HCT116 (cell line): ENCODE results near the gene SNAI1. TPM values are rescaled to one million over a fixed set of nuclear protein-coding genes. Genes with fewer than 3 reads are reported as not detected.

ENCODE experiments used
- ATAC-seq: fragments of 200-7000 bp; cut with Tn5 transposase; 2 replicates; pipeline ENCODE4 v1.9.1; 2020; ENCODE audit warnings: mild to moderate bottlenecking, moderate library complexity
- BruUV-seq: library from RNA; stranded (reverse); fragments of 400-500 nt; replicated peaks from 2 replicates; lab custom pipeline; 2021; lab: Mats Ljungman, UMichigan
- CTCF ChIA-PET: fragments of 300-600 bp; sonication (Branson Sonifier 250); formaldehyde crosslinking; loops from one replicate; lab custom pipeline; 2021; ENCODE audit warnings: antibody characterized with exemption; lab: Charles Lee
- POLR2A ChIA-PET: fragments of 300-600, 350-600 bp; sonication (Branson Sonifier 250); formaldehyde crosslinking; loops from one replicate; lab custom pipeline; 2021; ENCODE audit warnings: antibody characterized with exemption; lab: Charles Lee
- RAD21 ChIA-PET, 2 experiments: fragments of 300-600 bp; sonication (Branson Sonifier 250); formaldehyde crosslinking; loops; one replicate each; lab custom pipeline; 2023; ENCODE audit warnings: low total read pairs in 2 of 2; ENCODE audit not compliant: uncharacterized antibody in 2 of 2, unreplicated experiment in 2 of 2, low non-redundant PET in 1 of 2; lab: Charles Lee
- DNase-seq: peaks from one replicate; pipeline ENCODE4 v3.0.0-alpha.2; 2010; ENCODE audit warnings: low read depth, low spot score
- H2AFZ ChIP-seq: fragments of 200-600 bp; shearing (Covaris generic), sonication (generic); 2 replicates; pipeline ENCODE4 v1.6.1; 2017; ENCODE audit warnings: low read depth, mixed run types, mixed read lengths, antibody characterized with exemption, low read length; ENCODE audit not compliant: poor library complexity, severe bottlenecking
- H3K27ac ChIP-seq: 2 replicates; pipeline ENCODE4 v1.5.1; 2012; ENCODE audit warnings: low read depth, low read length
- H3K27me3 ChIP-seq: fragments of 200-600 bp; sonication (generic); 2 replicates; pipeline ENCODE4 v1.6.1; 2016; ENCODE audit warnings: mixed run types, low read length, mixed read lengths; ENCODE audit not compliant: insufficient read depth
- H3K36me3 ChIP-seq, 2 experiments: fragments of 200-500 bp in 1 of 2; fragments of 200-600 bp in 1 of 2; sonication (Bioruptor generic) in 1 of 2; sonication (generic) in 1 of 2; 2 replicates each; pipeline versions ENCODE4 v1.5.1 to v1.6.1; 2014 to 2016; ENCODE audit warnings: low read length in 2 of 2, inconsistent platforms in 1 of 2, mixed read lengths in 1 of 2, mixed run types in 1 of 2; ENCODE audit not compliant: insufficient read depth in 2 of 2, control insufficient read depth in 1 of 2
- H3K4me1 ChIP-seq, 2 experiments: fragments of 200-600 bp in 1 of 2; sonication (generic) in 1 of 2; 2 replicates each; pipeline versions ENCODE4 v1.5.1 to v1.6.1; 2012 to 2017; ENCODE audit warnings: low read length in 2 of 2, inconsistent platforms in 1 of 2, mild to moderate bottlenecking in 1 of 2, mixed read lengths in 1 of 2, mixed run types in 1 of 2, moderate library complexity in 1 of 2; ENCODE audit not compliant: insufficient read depth in 2 of 2, control insufficient read depth in 1 of 2
- H3K4me2 ChIP-seq: fragments of 200-600 bp; sonication (generic); 2 replicates; pipeline ENCODE4 v1.6.1; 2017; ENCODE audit warnings: mixed run types, low read length, mixed read lengths
- H3K4me3 ChIP-seq, 2 experiments: fragments of 200-600 bp in 1 of 2; sonication (generic) in 1 of 2; replicated peaks in 1 of 2; 2 replicates each; pipeline ENCODE4 v1.5.1; 2011 to 2016; ENCODE audit warnings: low read length in 2 of 2, control low read depth in 1 of 2, low read depth in 1 of 2, mild to moderate bottlenecking in 1 of 2, mixed read lengths in 1 of 2, mixed run types in 1 of 2
- H3K79me2 ChIP-seq: fragments of 200-600 bp; sonication (generic); 2 replicates; pipeline ENCODE4 v1.6.1; 2017; ENCODE audit warnings: mild to moderate bottlenecking, mixed run types, low read length, moderate library complexity, mixed read lengths; ENCODE audit not compliant: insufficient read depth
- H3K9ac ChIP-seq: fragments of 200-600 bp; sonication (generic); 2 replicates; pipeline ENCODE4 v1.6.1; 2016; ENCODE audit warnings: low read length, mixed read lengths
- H3K9me2 ChIP-seq: fragments of 200-600 bp; sonication (generic), shearing (Covaris generic); 2 replicates; pipeline ENCODE4 v1.6.1; 2017; ENCODE audit warnings: mixed run types, mild to moderate bottlenecking, moderate library complexity; ENCODE audit not compliant: insufficient read depth
- H3K9me3 ChIP-seq, 2 experiments: fragments of 200-500 bp in 1 of 2; fragments of 200-600 bp in 1 of 2; sonication (Bioruptor generic) in 1 of 2; sonication (generic) in 1 of 2; 2 replicates each; pipeline ENCODE4 v1.6.1; 2014 to 2017; ENCODE audit warnings: low read length in 2 of 2, mixed read lengths in 2 of 2, inconsistent platforms in 1 of 2, low read depth in 1 of 2, mild to moderate bottlenecking in 1 of 2, mixed run types in 1 of 2, moderate library complexity in 1 of 2; ENCODE audit not compliant: control insufficient read depth in 1 of 2, insufficient read depth in 1 of 2
- H4K20me1 ChIP-seq: fragments of 200-600 bp; sonication (generic), shearing (Covaris generic); 2 replicates; pipeline ENCODE4 v1.6.1; 2017; ENCODE audit warnings: mixed run types, mild to moderate bottlenecking, moderate library complexity; ENCODE audit not compliant: insufficient read depth
- CEBPB ChIP-seq: IDR thresholded peaks from 2 replicates; pipeline ENCODE4 v1.6.1; 2012; ENCODE audit warnings: low read depth
- EGR1 ChIP-seq: IDR thresholded peaks from 2 replicates; pipeline ENCODE4 v1.6.1; 2012; ENCODE audit warnings: low read depth
- EZH2 ChIP-seq: fragments of 200-600 bp; sonication (generic); IDR thresholded peaks from 2 replicates; pipeline ENCODE4 v1.6.1; 2017; ENCODE audit warnings: antibody characterized with exemption, mixed run types
- EZH2phosphoT487 ChIP-seq: fragments of 200-600 bp; IDR thresholded peaks from 2 replicates; pipeline ENCODE4 v1.6.1; 2018; ENCODE audit warnings: antibody characterized with exemption, borderline replicate concordance
- POLR2AphosphoS5 ChIP-seq: IDR thresholded peaks from 2 replicates; pipeline ENCODE4 v1.6.1; 2011; ENCODE audit warnings: mild to moderate bottlenecking, low read depth, low read length, moderate library complexity
- RAD21 ChIP-seq: IDR thresholded peaks from 2 replicates; pipeline ENCODE4 v1.6.1; 2012; ENCODE audit warnings: low read depth, mild to moderate bottlenecking
- SIN3A ChIP-seq: IDR thresholded peaks from 2 replicates; pipeline ENCODE4 v1.6.1; 2012; ENCODE audit warnings: low read depth
- SRF ChIP-seq: IDR thresholded peaks from 2 replicates; pipeline ENCODE4 v1.6.1; 2012; ENCODE audit warnings: low read depth
- TCF7L2 ChIP-seq: IDR thresholded peaks from 2 replicates; pipeline ENCODE4 v1.7.0; 2011; ENCODE audit warnings: borderline replicate concordance, inconsistent platforms; ENCODE audit not compliant: insufficient read depth, insufficient read length; ENCODE audit errors: extremely low read depth
- ZNF274 ChIP-seq: fragments of 200-500 bp; sonication (Bioruptor generic); IDR thresholded peaks from 2 replicates; pipeline ENCODE4 v1.6.1; 2014; ENCODE audit warnings: mild to moderate bottlenecking, low read depth, low read length, inconsistent platforms
- intact Hi-C: fragments of 100-400 bp; cut with micrococcal nuclease; formaldehyde crosslinking; loops from 2 replicates; pipeline ENCODE4 v1.10.0; 2022
- total RNA-seq: library from RNA; stranded (reverse); gene quantifications from one replicate; pipeline ENCODE4 v1.2.1, GENCODE V29; 2021; ENCODE audit not compliant: unreplicated experiment

Gene SNAI1
- total RNA-seq, 1 experiment from 2014 or later, result 13.4 TPM

- no peak overlapping the region for H2AFZ ChIP-seq
- BruUV-seq, result no TSS peak
- TF ChIP-seq EZH2phosphoT487 (no peak), SIN3A (no peak), CEBPB (no peak), TCF7L2 (no peak), EZH2 (no peak), RAD21 (no peak), SRF (no peak), ZNF274 (no peak), EGR1 (no peak), POLR2AphosphoS5 (no peak)
- intact Hi-C loops, result no loop called here
- H4K20me1 ChIP-seq, result no peaks in the 10 kb centered on the region
- H3K27me3 ChIP-seq, result no peaks in the 10 kb centered on the region
- ChIA-PET RAD21 (no interaction called here), POLR2A (no interaction called here), CTCF (no interaction called here)
- ATAC-seq, result no peak
- H3K27ac ChIP-seq, result no peak overlapping the region
- no peaks in the 10 kb centered on the region for H3K9me3 ChIP-seq
- no peaks in the 10 kb centered on the region for H3K36me3 ChIP-seq
- DNase-seq, result no peak
- no peak overlapping the region for H3K9ac ChIP-seq
- H3K4me3 ChIP-seq, result no peak overlapping the region
- H3K79me2 ChIP-seq, result no peaks in the 10 kb centered on the region
- peaks cover 5 to 16% of the 10 kb centered on the region in 2 experiments; a peak in 2 of 4 replicates for H3K4me1 ChIP-seq
- no peaks in the 10 kb centered on the region for H3K9me2 ChIP-seq
- no peak overlapping the region for H3K4me2 ChIP-seq
Measured at GRCh38 chr20:50038169-50038568, 55.4 kb downstream of the SNAI1 start.

Other genes with a start within 250 kb of the SNAI1 start
- gene SLC9A8, start 170.2 kb upstream of the SNAI1 start, total RNA-seq, result 6.7 TPM
- 6.6 TPM for gene SPATA2, start 67.5 kb upstream of the SNAI1 start, total RNA-seq
- 66.8 TPM for gene RNF114, start 46.6 kb upstream of the SNAI1 start, total RNA-seq
- gene UBE2V1, start 130.2 kb downstream of the SNAI1 start, total RNA-seq, result 114 TPM
- gene PEDS1, start 170.7 kb downstream of the SNAI1 start, total RNA-seq, result 31.9 TPM
- gene CEBPB, start 207.8 kb downstream of the SNAI1 start, total RNA-seq, result 113 TPM